Stomach (tissue), 4 donors: ENCODE measurements around the gene ETS1.

Source experiments
- CTCF ChIP-seq, 7 experiments: fragments of 450-650 bp in 4 of 7; fragments of 200-600 bp in 3 of 7; sonication (generic) in 3 of 7; IDR thresholded peaks; one replicate each; pipeline ENCODE4 v1.5.1; 2016 to 2019; ENCODE audit warnings: antibody characterized with exemption in 7 of 7, control low read depth in 2 of 7, mild to moderate bottlenecking in 1 of 7
- POLR2AphosphoS5 ChIP-seq, 3 donors: sonication (generic); formaldehyde crosslinking; IDR thresholded peaks; one replicate each; pipeline ENCODE4 v1.6.1; 2016; ENCODE audit warnings: antibody characterized with exemption in 3 of 3

- TF ChIP-seq POLR2AphosphoS5 (IDR thresholded peaks at IDR 0.05): no peak
- no peak for TF ChIP-seq CTCF (IDR thresholded peaks at IDR 0.05)
Observed at GRCh38 chr11:128522943-128523518, 64.3 kb downstream of the ETS1 start.
